Measurements from ENCODE around the gene CCDC88A.
"Not testable (repeated sequence)": the region's sequence is repeated elsewhere in the genome, so short reads cannot be mapped to it uniquely, and the experiment has no call there.

CCDC88A gene

DNA sequence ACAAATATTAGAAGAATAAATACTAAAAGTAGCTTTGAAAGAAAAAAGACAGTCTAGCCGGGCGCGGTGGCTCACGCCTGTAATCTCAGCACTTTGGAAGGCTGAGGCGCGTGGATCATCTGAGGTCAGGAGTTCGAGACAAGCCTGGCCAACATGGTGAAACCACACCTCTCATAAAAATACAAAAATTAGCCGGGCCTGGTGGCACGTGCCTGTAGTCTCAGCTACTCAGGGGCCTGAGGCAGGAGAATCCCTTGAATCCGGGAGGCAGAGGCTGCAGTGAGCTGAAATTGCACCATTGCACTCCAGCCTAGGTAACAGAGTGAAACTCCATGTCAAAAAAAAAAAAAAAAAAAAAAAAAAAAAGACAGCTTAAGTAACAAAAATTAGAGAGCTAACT, 34.1 kb downstream of the CCDC88A start:
- DNase-seq: not testable (repeated sequence)

DNA sequence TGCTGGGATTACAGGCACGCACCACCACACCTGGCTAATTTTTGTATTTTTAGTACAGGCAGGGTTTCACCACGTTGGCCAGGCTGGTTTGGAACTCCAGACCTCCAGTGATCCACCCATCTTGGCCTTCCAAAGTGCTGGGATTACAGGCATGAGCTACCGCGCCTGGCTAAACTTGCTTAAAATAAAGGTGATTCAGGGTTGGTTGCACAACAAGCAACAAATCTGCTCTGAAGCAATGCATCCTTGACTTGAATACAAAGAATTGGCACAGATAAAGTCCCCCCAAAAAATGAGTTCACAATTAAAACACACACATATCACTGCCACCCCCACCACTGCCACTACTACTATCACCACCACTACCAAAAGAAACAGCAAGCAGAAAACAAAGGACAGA, 34.9 kb downstream of the CCDC88A start:
- DNase-seq: no peak

DNA sequence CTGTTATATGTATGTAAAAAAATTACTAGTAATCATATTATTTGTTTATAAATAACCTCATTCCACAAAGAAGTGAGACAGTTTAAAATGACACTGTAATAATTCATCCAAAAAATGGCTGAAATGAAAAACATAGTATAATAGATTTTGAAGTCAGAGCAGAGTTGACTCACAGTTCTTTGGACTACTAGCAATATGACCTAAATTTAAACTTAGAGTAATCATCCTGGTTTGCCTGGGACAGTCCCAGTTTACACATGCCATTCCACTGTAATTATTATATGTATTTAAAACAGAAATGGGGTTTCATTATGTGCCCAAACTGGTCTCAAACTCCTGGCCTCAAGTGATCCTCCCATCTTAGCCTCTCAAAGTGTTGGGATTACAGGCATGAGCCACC, 48.3 kb downstream of the CCDC88A start:
- peak; percentile 13 for DNase-seq

DNA sequence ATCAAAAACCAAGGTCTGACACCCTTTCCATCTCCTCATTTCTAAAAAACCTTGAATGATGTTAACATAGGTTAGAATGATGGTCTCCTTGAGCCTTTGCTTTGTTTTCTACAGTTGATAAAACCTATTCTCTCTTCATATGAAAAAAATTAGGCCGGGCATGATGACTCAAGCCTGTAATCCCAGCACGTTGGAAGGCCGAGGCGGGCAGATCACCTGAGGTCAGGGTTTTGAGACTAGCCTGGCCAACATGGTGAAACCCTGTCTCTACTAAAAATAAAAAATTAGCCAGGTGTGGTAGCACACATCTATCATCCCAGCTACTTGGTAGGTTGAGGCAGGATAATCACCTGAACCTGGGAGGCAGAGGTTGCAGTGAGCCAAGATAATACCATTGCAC, 49.4 kb downstream of the CCDC88A start:
- DNase-seq: no peak

DNA sequence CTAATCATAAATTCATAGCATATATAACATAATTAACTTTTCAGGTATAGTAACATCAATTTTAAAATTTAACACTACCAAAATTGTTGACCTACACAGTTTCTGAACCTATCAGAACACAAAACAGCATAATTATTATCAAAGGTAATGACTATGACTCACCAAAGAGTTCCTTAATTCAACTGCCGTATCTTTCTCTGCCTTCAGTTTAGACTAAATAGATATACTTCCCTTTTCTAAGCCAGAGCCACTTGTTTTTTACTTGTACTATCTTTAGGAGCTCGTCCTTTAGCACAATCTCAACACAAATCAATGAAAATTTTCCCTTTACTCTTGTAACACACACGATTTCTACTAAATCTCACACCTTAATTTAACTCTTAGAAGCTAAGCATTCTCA, 54.4 kb downstream of the CCDC88A start:
- DNase-seq: no peak

DNA sequence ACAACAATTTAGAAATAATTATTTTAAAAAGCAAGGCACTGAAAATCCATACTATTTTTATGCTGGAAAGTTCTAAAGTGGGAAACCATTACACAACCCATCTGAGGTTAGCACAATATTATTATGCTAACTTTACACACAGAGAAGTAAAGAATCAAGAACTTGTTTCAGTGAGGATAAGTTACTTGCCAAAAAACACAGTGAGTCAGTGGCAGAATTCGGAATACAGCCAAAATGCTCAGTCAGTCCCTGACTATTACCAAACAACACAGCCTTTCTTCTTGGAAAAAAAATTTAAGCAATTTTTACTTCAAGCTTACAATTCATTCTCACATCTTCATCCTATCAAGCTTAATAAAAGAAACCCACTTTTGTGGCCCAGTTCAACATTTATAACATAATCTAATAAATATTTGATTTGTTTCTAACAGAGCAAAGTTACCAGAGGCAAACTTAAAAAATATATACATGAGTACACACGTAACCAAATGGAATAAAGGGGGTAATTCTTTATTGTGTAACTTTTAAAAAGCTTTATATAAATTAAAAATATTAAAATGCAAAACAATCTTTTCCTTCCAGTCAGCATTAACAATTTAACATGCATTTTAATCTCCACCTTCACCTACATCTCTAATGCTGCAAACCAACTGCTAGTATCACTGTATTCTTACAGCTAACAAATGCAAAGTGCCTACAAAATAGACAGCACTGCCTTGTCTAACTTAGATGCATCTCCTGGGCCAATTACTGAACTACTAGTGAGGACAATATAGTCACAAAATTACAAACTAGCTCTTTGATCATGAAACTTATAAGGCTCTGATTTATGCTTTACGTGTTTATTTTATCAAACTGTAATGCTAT, 55.2 kb downstream of the CCDC88A start:
- DNase-seq: peak; percentile 94

DNA sequence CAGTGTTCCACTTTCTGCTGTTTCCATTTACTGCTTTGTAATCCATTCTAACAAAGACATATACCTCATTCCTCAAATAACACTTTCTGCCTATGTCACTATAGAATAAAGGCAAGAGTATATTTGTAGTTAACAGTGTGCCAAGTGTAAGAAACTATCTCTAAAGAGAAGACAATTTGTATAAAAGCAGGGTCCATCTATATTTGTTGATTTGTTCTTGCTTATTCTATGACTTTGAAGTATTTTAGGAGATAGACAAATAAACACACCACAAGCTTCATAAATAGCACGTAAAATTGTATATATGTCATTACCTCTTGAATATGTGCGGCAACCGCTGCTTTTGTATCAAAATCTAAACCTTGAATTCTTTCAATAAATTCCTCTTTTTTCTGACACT, 56.0 kb downstream of the CCDC88A start:
- no peak for DNase-seq

DNA sequence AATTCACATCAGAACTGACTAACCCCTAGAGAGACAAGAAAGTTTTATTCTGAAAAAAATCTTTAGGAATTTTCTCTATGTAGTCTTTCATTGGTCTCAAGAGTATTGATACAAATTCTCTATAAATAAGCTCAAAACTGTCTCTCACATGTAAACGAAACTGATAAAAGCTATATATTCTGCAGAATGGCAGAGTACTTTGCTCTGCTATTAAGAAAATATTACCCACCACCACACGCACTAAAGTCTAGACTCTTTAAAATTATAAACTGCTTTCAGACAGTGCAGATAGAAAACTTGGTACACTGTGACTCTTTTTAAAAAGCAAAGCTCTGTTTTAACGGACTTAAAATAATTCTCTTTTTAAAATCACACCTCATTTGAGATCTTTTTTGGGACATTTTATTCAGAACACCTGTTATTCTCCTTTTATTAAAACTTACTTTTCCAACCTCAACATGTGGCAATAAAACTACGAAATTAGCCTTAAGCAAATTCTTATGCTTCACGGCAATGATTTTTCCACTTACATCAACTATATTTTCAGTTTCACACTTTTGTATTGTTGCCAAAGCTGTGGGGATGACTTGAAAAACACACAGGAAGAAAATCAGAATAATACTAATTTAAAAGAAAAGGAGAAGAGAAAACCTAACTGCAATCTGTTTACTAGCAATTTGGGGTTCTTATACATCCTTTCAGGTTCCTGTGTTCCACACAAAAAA, 58.0 kb downstream of the CCDC88A start:
- DNase-seq: no peak

DNA sequence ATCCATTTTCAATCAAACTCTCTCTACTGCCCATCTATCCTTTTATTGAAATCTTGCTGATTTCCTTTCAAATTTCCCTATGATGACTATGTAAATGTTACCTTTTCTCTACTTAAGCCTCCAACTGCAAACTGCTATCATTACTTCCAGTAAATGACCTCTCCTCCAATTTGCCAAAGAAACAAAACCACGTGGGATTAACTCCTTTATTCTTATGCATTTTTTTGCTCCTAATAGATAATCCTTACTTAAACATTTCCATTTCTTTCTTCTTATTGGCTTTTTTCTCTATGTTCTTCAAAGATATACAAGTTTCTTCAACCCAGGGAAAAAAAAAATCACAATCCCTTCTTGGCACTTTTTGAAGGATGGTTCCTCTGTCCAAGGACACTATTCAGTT, 61.2 kb downstream of the CCDC88A start:
- DNase-seq: no peak

DNA sequence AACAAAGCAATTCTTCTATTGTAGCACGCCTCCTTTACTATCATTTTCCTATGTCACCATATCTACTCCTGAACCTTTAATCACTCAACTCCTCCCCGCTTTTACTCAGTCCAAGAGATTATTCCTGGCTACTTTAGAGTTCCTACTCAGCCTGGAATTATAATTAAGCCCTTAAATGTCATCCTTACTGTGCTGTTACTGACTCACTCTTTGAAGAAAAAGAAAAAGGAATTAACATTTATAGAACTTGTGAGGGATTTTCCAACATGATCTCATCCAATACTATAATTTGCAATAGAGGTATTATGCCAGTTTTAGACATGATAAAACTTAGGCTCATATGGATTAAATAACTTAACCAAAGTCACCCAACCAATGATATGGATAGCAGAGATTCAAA, 61.7 kb downstream of the CCDC88A start:
- peak; percentile 38 for DNase-seq

DNA sequence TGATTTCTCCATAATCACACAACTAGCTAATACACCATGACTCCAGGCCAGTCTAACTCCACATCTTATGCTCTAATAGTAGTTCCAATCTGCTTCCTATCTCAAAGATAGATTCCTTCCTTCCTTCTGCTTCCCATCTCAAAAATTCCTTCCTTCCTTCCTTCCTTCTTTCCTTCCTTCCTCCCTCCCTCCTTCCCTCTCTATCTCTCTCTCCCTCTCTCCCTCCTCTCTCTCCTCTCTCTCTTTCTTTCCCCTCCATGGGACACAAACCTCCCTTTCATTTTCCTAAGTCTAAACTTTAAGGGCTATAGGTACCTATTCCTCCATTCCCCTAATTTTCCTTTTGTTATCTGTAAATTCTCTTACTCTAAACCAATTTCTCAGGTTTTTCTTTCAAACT, 62.5 kb downstream of the CCDC88A start:
- no peak for DNase-seq

DNA sequence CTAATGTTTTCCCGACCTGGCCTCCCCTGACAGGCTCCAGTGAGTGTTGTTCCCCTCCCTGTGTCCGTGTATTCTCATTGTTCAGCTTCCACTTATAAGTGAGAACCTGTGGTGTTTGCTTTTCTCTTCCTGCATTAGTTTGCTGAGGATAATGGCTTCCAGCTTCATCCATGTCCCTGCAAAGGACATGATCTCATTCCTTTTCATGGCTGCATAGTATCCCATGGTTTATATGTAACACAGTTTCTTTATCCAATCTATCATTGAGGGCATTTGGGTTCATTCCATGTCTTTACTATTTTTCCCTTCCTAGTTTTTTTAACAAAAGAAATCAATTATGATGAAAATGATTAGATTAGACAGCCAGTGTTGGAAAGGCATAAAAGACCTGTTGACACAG, 63.5 kb downstream of the CCDC88A start:
- not testable (repeated sequence) for DNase-seq

DNA sequence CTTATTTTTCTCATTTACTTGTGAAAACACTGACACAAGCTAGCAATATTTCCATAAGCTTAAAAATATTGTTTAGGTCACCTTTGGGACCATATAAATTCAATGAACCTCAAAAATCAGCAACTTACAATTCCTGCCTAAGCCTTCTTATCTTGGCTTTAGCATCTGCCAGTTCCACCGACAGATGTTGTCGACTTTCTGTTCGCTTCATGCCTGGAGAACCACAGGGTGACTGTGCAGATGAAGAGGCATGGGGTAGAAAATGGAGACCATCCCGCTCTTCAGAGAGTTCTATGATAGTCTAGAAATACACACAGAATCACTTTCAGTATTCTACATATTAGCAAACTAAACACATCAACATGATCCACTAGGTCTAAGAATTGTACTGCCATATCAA, 64.2 kb downstream of the CCDC88A start:
- DNase-seq: no peak

DNA sequence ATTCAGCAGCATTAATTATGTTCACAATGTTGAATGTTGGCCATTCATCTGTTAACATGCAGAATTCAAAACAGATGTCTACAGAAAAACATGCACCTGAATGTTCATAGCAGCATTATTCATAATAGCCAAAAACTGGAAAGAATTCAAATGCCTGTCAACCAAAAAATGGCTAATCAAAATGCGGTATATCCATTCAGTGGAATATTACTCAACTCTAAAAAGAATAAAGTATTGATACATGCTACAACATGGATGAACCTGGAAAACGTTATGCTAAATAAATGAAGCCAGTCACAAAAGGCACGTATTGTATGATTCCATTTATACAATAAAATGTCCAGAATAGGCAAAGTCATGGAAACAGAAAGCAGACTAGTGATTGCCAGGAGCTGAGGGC, 68.0 kb downstream of the CCDC88A start:
- no peak for DNase-seq

DNA sequence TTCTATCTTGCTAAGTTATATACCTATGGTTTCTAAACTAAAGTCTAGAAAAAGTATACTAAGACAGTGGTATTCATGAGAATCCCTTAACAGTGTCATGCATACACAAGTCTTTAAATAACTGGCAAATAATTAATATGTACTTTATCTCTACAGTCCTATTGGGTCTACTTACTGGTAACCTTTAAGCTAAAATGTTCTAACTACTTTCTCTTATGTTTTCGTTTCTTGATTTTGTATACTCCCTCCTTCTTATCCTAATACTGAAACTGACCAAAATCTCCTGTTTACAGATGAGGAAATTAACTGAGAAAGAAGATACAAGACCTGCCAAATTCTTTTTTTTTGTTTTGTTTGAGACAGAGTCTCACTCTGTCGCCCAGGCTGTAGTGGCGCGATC, 74.6 kb downstream of the CCDC88A start:
- DNase-seq: no peak

DNA sequence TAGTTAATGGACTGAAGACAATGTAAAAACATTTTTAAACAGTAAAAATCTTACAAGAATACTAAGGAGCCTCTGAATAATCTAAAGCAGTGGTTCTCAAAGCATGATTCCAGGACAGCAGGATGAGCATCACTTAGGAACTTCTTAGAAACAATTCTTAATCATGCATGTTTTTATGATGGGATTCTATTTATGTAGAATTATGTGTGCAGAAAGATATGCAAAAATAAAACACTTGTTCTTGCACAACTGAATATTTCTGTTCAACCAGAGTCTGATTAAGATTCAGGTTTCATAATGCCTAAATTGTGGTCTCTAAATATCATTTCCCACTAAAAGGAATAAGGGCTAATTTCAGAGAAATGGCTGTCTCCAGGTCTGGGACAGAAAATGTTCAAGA, 81.4 kb downstream of the CCDC88A start:
- DNase-seq: peak; percentile 43

DNA sequence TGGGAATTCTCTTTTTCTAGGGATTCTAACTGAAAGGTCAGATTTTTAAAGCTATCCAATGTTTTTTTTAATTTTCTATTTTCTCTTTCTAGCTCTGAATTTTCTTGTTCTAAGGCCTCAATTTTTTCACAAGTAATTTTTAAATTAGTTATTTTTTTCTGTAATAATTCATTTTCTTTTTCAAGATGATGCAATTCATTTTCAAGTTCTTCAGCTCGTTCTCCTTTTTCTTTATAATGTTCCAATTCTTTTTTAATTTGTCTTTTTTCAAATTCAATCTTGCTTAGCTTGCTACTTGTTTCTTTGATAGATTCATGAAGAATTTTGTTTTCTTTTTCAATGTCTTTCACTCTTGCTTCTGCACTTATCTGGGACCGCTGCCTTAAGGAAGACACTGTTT, 84.9 kb downstream of the CCDC88A start:
- no peak for DNase-seq

DNA sequence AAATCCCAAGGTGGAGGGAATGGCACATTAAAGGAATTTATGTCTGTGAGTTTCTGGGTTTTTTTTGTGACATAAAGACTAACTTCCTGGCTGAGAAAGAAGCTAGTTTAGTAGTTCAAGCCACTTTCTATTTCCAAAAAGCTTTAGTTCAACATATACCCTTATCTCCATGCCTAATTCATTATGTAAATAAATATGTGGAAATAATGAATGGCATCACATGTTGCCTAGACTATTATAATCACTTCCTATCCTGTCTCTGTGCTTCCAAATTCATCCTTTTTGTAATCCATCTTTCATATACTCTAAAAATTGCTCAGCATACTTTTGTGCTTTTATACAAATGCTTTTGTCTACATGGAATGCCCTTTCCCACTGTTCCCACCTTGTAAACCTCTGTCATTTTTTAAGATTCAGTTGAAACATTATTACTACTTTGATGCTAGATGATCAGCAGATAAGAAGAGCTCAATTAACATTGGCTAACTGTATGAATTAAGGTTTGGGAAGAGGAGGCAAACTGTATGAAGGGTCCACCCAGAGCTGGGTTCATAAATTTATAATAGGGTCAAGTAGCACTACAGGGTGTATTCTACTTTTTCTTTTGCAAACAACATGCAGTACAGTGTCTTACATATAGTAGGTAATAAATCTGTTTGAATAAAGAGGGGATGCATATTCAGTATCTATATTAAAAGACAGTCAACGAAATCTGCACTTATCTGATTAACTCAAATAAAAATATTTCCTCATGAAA, 88.9 kb downstream of the CCDC88A start:
- DNase-seq: no peak

DNA sequence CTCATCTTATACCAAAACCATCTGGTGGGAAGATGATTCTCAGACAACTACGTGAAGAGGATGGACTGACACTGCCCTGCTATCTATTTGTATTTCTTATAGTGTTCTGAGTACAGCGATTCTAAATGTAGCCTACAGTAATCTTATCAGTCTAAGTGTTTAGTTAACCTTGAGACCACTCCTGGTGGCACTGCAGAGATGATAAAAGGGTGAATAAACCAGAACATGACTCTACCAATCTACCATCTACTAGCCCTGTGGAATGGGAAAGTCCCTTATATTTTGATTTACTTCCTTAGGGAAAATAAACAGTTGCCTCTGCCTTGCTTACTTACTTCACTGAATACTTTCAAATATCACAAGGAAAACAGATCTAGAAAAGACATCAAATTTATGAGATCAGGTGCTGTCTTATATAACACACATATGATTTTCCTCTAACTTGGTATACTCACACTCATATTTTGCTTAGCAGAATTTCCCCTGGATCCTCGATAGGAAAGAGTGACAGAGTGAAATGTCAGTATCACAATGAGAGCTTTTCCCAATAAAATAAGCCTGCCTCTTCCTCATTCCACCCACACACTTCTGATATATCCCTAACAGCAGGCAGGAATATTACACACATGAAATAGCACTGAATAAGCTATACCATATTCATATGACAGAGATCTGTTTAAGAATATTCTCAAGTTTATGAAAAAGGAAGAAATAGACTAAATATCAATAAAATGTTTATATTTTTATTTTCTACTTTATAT, 92.0 kb downstream of the CCDC88A start:
- DNase-seq: no peak

DNA sequence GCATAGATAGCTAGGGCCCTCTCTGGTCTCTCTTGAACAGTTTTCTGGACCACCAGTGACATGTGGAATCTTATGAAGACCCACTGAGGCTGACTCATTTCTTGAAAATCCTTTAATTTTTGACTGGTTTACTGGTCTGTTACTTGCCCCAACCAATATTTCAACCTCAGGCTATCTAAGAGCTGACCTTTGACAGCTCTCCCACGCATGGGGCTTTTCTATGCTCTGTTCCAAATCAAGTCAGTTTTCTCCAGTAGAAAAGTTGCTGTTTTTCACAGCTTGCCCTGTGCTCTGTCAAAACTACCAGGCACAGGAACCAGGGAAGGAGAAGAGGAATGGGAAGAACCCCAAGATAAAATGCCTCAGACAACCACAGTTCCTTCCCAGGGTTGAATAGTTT, 104.7 kb downstream of the CCDC88A start:
- no peak for DNase-seq

DNA sequence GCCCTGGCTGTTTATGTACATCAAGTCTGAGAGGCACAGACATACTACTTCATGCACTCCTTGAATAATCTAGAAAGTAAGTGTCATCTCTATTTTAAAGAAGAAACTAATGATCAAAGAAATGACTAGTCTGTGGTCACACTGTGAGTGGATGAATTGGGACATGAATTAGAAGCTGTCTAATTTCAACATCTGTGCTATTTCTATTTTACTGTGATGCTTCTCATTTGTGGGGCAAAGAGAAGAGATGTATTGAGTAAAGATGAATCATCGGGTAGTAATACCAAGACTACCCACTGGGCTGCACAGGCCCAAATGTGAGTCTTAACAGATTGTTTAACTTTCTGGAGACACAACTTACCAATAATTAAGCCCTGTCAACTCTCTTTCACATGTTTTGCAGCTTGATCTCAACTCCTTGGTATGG, 108.2 kb downstream of the CCDC88A start:
- peak; percentile 30 for DNase-seq

DNA sequence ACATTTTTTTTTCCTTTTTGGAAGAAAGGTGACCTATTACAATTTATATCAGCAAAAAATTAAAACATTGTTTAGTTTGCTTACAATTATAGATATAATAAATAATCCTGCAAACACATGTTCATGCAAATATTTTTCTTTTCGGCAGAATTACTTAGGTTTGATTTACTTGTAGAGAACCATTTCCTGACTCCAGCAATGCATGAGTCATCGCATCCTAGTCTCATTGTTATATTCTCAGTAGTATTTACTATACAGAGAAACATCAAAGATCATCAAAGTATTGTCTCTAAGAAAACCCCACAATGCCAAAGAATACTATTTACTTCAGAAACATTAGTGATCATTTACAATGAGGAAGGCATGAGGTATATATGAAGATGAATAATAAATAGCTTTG, 110.2 kb downstream of the CCDC88A start:
- peak; percentile 66 for DNase-seq

DNA sequence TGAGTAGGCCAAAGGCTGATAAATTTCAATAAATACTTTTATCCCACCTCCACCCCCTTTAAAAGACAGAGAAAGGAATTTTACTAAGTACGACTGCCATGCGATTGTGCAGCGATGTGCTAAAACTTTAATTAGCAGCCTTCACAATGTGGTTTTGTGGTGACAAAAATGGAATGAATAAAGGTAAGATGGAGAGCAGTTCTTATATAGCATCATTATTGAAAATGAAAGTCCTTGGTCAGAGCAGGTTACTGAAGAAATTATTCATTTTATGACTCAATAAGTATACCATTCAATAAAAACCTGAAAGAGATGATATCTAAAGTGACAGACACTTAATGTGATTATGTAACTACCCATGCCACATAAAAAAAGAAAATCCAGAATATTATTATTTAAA, 117.4 kb downstream of the CCDC88A start:
- no peak for DNase-seq

All from fibroblast of skin of back (primary cell).